Esophagus muscularis mucosa (tissue), 3 donors: ENCODE data around the gene DOCK4.

Source experiments
- CTCF ChIP-seq, 3 experiments: fragments of 200-600 bp in 2 of 3; fragments of 450-650 bp in 1 of 3; sonication (generic) in 2 of 3; IDR thresholded peaks; one replicate each; pipeline ENCODE4 v1.5.1; 2017 to 2019; ENCODE audit warnings: antibody characterized with exemption in 3 of 3, mild to moderate bottlenecking in 2 of 3, moderate library complexity in 1 of 3
- POLR2A ChIP-seq: fragments of 450-650 bp; IDR thresholded peaks from one replicate; pipeline ENCODE4 v1.6.1; 2017; ENCODE audit warnings: antibody characterized with exemption, moderate library complexity, mild to moderate bottlenecking, low read depth

DNA sequence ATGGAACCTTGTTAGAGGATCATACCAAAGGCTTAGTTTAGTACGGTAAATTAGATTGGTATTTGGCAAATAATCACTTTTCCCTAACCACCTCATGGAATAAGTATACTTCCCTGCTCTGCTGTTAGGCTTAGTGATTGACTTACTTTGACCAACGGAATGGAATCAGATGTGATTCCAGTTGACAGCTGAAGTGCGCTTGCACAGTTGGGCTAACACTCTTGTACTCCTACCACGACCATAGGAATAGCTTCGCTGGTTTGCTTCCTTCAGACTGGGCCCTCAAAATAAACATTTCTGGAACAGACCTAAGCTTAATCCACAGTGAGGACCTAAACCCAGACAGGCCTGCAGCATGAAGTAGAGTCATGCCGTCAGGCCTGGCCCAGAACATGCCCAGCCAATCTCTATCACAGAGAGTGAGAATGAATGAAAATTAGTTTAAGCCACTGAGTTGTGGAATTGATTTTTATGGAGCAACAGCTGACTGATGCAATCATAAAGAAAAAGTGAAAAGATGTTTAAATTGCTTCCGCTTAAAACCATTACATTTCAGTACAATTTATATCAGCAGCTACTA is 122.3 kb downstream of the DOCK4 start:
- no peak for TF ChIP-seq CTCF (IDR thresholded peaks at IDR 0.05)
- no peak for TF ChIP-seq POLR2A
